ENCODE measurements around the gene TPRG1.

The TPRG1 gene

DNA sequence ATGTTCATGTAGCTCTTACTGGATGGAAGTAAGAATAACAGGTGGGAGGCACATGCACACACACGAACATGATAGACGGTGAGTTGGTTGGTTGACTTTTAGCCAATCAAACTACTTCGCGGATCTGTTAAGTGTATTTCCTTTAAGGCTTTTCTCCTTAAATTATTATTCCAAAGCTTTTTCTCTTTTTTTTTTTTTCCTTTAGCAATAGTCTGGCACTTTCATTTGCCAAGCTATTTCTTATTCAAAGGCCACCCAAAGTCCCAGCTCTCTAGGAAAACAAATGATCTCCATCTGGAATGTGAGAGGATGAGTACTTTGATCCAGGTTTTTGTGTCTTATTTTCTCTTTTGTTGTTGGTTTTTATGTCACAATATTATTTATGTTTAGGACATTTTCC lies 141.1 kb downstream of the TPRG1 start:
- Histone ChIP-seq H3K27me3 (ENCODE audit: insufficient read depth, poor library complexity, severe bottlenecking) (no peaks in the 10 kb centered on the region), H3K4me3 (replicated peaks; ENCODE audit: insufficient read depth, low read length) (no peak overlapping the region), H3K27ac (replicated peaks) (no peak overlapping the region)
- TF ChIP-seq SPI1 (IDR thresholded peaks at IDR 0.05; ENCODE audit: borderline replicate concordance, low read depth) (no peak), POLR2AphosphoS5 (IDR thresholded peaks at IDR 0.05; ENCODE audit: low read depth) (no peak), GABPA (IDR thresholded peaks at IDR 0.05; ENCODE audit: low read depth) (no peak)
- TF ChIP-seq, protein P1, sequence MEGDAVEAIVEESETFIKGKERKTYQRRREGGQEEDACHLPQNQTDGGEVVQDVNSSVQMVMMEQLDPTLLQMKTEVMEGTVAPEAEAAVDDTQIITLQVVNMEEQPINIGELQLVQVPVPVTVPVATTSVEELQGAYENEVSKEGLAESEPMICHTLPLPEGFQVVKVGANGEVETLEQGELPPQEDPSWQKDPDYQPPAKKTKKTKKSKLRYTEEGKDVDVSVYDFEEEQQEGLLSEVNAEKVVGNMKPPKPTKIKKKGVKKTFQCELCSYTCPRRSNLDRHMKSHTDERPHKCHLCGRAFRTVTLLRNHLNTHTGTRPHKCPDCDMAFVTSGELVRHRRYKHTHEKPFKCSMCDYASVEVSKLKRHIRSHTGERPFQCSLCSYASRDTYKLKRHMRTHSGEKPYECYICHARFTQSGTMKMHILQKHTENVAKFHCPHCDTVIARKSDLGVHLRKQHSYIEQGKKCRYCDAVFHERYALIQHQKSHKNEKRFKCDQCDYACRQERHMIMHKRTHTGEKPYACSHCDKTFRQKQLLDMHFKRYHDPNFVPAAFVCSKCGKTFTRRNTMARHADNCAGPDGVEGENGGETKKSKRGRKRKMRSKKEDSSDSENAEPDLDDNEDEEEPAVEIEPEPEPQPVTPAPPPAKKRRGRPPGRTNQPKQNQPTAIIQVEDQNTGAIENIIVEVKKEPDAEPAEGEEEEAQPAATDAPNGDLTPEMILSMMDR (IDR thresholded peaks at IDR 0.05; ENCODE audit: insufficient read depth, low read length): no peak
- TF ChIP-seq, protein P2, sequence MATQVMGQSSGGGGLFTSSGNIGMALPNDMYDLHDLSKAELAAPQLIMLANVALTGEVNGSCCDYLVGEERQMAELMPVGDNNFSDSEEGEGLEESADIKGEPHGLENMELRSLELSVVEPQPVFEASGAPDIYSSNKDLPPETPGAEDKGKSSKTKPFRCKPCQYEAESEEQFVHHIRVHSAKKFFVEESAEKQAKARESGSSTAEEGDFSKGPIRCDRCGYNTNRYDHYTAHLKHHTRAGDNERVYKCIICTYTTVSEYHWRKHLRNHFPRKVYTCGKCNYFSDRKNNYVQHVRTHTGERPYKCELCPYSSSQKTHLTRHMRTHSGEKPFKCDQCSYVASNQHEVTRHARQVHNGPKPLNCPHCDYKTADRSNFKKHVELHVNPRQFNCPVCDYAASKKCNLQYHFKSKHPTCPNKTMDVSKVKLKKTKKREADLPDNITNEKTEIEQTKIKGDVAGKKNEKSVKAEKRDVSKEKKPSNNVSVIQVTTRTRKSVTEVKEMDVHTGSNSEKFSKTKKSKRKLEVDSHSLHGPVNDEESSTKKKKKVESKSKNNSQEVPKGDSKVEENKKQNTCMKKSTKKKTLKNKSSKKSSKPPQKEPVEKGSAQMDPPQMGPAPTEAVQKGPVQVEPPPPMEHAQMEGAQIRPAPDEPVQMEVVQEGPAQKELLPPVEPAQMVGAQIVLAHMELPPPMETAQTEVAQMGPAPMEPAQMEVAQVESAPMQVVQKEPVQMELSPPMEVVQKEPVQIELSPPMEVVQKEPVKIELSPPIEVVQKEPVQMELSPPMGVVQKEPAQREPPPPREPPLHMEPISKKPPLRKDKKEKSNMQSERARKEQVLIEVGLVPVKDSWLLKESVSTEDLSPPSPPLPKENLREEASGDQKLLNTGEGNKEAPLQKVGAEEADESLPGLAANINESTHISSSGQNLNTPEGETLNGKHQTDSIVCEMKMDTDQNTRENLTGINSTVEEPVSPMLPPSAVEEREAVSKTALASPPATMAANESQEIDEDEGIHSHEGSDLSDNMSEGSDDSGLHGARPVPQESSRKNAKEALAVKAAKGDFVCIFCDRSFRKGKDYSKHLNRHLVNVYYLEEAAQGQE (IDR thresholded peaks at IDR 0.05; ENCODE audit: insufficient replicate concordance, low read depth): no peak
- no peak for DNase-seq (ENCODE audit: low read depth in 1 of 2, low spot score in 1 of 2)

DNA sequence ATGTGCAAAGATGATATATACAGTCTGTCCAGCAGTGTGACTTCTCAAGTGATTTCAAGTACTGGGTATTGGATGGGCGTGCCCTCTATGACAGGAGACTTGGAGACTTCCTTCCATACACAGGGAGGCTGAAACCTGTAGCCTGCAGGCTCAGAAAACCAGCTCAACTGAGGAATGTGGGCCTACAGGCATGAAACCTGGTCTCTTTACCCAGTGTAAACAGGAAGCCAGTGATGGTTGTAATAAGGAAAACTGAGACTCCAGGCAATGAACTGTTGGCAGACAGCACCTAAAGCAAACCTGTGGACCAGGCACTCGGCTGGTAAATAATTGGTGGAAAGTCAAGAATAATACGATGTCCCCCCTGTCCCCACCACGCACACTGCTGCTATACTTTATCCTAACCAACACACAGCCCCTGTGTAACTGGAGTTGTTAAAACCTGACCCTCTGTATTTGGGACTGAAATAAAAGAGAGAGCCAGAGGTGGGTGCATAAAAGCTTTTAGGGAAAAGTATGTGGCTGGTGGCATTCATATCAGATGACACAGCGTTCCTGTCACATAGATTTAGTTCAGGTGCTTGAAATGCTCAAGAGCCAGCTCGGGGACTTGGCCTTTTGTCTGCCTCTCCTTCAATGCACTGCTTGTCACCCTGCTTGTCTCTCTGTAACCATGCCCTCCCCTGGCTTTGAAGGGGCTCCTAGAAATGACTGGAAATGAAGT lies 144.7 kb downstream of the TPRG1 start:
- TF ChIP-seq SPI1 (IDR thresholded peaks at IDR 0.05; ENCODE audit: borderline replicate concordance, low read depth) (no peak), GABPA (IDR thresholded peaks at IDR 0.05; ENCODE audit: low read depth) (no peak), POLR2AphosphoS5 (IDR thresholded peaks at IDR 0.05; ENCODE audit: low read depth) (no peak)
- TF ChIP-seq, protein P1 (IDR thresholded peaks at IDR 0.05; ENCODE audit: insufficient read depth, low read length): no peak
- TF ChIP-seq, protein P2 (IDR thresholded peaks at IDR 0.05; ENCODE audit: insufficient replicate concordance, low read depth): no peak
- no peak overlapping the region for H3K4me3 ChIP-seq (replicated peaks; ENCODE audit: insufficient read depth, low read length)
- H3K27ac ChIP-seq (replicated peaks): no peak overlapping the region
- H3K27me3 ChIP-seq (ENCODE audit: insufficient read depth, poor library complexity, severe bottlenecking): no peaks in the 10 kb centered on the region
- no peak for DNase-seq (ENCODE audit: low read depth in 1 of 2, low spot score in 1 of 2)

DNA sequence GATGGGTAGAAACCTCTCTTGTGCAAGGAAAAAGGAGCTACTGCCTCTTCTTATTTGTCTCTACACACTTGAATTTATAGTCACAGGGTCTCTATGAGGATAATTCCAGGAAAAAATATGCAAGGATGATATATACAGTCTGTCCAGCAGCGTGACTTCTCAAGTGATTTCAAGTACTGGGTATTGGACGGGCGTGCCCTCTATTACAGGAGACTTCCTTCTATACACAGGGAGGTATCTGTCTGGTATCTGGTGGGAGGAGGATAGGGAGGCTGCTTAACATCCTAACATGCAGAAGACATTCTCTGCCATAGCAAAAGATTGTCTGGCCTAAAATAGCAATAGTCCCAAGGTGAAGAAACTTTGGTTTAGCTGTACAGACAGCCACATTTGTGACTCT lies 146.1 kb downstream of the TPRG1 start:
- TF ChIP-seq SPI1 (IDR thresholded peaks at IDR 0.05; ENCODE audit: borderline replicate concordance, low read depth) (no peak), GABPA (IDR thresholded peaks at IDR 0.05; ENCODE audit: low read depth) (no peak), POLR2AphosphoS5 (IDR thresholded peaks at IDR 0.05; ENCODE audit: low read depth) (no peak)
- TF ChIP-seq, protein P2 (IDR thresholded peaks at IDR 0.05; ENCODE audit: insufficient replicate concordance, low read depth): no peak
- H3K27ac ChIP-seq (replicated peaks): no peak overlapping the region
- H3K27me3 ChIP-seq (ENCODE audit: insufficient read depth, poor library complexity, severe bottlenecking): no peaks in the 10 kb centered on the region
- no peak overlapping the region for H3K4me3 ChIP-seq (replicated peaks; ENCODE audit: insufficient read depth, low read length)
- DNase-seq (ENCODE audit: low read depth in 1 of 2, low spot score in 1 of 2): no peak
